GM12878 (cell line): ENCODE results near the gene SPDYE3. TPM values are rescaled to one million over a fixed set of nuclear protein-coding genes. Genes with fewer than 3 reads are reported as not detected.
"Not testable (repeated sequence)": the region's sequence is repeated elsewhere in the genome, so short reads cannot be mapped to it uniquely, and the experiment has no call there.

Experiments used
- ATAC-seq: fragments of 200-7000 bp; cut with Tn5 transposase; 3 replicates; pipeline ENCODE4 v1.9.1; 2020; ENCODE audit warnings: mild to moderate bottlenecking, moderate library complexity
- BruUV-seq: library from RNA; stranded (reverse); fragments of 400-500 nt; replicated peaks from 2 replicates; lab custom pipeline; 2021; lab: Mats Ljungman, UMichigan
- CTCF ChIA-PET: fragments of 300-600 bp; sonication (Branson Sonifier 250); formaldehyde crosslinking; extraction: SDS; loops from one replicate; lab custom pipeline; 2021; ENCODE audit warnings: inconsistent platforms; lab: Yijun Ruan, JAX
- POLR2A ChIA-PET: fragments of 350-600 bp; formaldehyde crosslinking; extraction: SDS; loops from one replicate; lab custom pipeline; 2021; ENCODE audit warnings: inconsistent platforms; lab: Charles Lee
- RAD21 ChIA-PET: fragments of 300-600 bp; sonication (Branson Sonifier 250); formaldehyde crosslinking; loops from one replicate; lab custom pipeline; 2023; ENCODE audit warnings: antibody characterized with exemption; ENCODE audit not compliant: unreplicated experiment; lab: Charles Lee
- SMC1A ChIA-PET: fragments of 300-600 bp; sonication (Branson Sonifier 250); formaldehyde crosslinking; loops from one replicate; lab custom pipeline; 2023; ENCODE audit not compliant: unreplicated experiment, uncharacterized antibody; lab: Charles Lee
- DNase-seq: peaks from one replicate; pipeline ENCODE4 v3.0.0-alpha.2; 2011; ENCODE audit warnings: low read depth, low spot score
- FAIRE-seq: peaks from 3 replicates; lab custom pipeline; 2011; peaks lifted over from hg19 to GRCh38; lab: Jason Lieb, UNC
- H2AFZ ChIP-seq: 2 replicates; pipeline ENCODE4 v1.6.0; 2011; ENCODE audit warnings: low read depth, low read length, control low read depth; ENCODE audit not compliant: control insufficient read depth
- H3K27ac ChIP-seq: 2 replicates; pipeline ENCODE4 v1.5.1; 2011; ENCODE audit warnings: control low read depth; ENCODE audit not compliant: control insufficient read depth, insufficient read depth
- H3K27me3 ChIP-seq, 2 experiments: replicated peaks in 1 of 2; 2 replicates each; pipeline versions ENCODE4 v1.6.0 to v1.6.1; 2011; ENCODE audit warnings: low read length in 1 of 2; ENCODE audit not compliant: control insufficient read depth in 2 of 2, insufficient read depth in 2 of 2
- H3K36me3 ChIP-seq, 2 experiments: 2 replicates each; pipeline ENCODE4 v1.5.1; 2011; ENCODE audit warnings: low read length in 1 of 2; ENCODE audit not compliant: control insufficient read depth in 2 of 2, insufficient read depth in 2 of 2
- H3K4me1 ChIP-seq: 2 replicates; pipeline ENCODE4 v1.6.1; 2011; ENCODE audit warnings: mild to moderate bottlenecking, low read length, moderate library complexity, mixed read lengths; ENCODE audit not compliant: control insufficient read depth, insufficient read depth
- H3K4me2 ChIP-seq: 2 replicates; pipeline ENCODE4 v1.6.0; 2011; ENCODE audit warnings: control low read depth; ENCODE audit not compliant: control insufficient read depth, insufficient read depth
- H3K4me3 ChIP-seq: fragments of 200-600 bp; sonication (generic); 2 replicates; pipeline ENCODE4 v1.5.1; 2016
- H3K79me2 ChIP-seq: 2 replicates; pipeline ENCODE4 v1.6.0; 2011; ENCODE audit warnings: low read length; ENCODE audit not compliant: control insufficient read depth, insufficient read depth
- H3K9ac ChIP-seq: 2 replicates; pipeline ENCODE4 v1.8.0; 2011; ENCODE audit warnings: low read length, control low read depth, mixed read lengths; ENCODE audit not compliant: control insufficient read depth, insufficient read depth
- H3K9me3 ChIP-seq: replicated peaks from 3 replicates; pipeline ENCODE4 v1.5.1; 2011; ENCODE audit warnings: mild to moderate bottlenecking, low read length; ENCODE audit not compliant: control insufficient read depth, insufficient read depth
- H4K20me1 ChIP-seq: 2 replicates; pipeline ENCODE4 v1.6.0; 2011; ENCODE audit not compliant: control insufficient read depth, insufficient read depth
- WGBS: methylation state at CpG from one replicate; pipeline ENCODE4 v1.1.6; 2016; ENCODE audit warnings: low lambda C conversion rate; ENCODE audit not compliant: insufficient replicate concordance, insufficient coverage; ENCODE audit errors: missing lambda C conversion rate; 5-methylcytosine and 5-hydroxymethylcytosine counted together
- in situ Hi-C: fragments of 300-500 bp; cut with MboI; formaldehyde crosslinking; loops from 9 replicates; pipeline ENCODE4 v1.14.3; 2018; ENCODE audit warnings: mixed read lengths
- intact Hi-C: fragments of 100-400 bp; cut with micrococcal nuclease; formaldehyde crosslinking; loops from one replicate; pipeline ENCODE4 v1.14.2; 2022; ENCODE audit not compliant: unreplicated experiment
- polyA plus RNA-seq, 11 experiments: library from polyadenylated mRNA; depleted of rRNA in 4 of 11; unstranded in 6 of 11; stranded (reverse) in 5 of 11; fragments of >200 nt; fragmentation: Nextera tagmentation in 4 of 11; fragmentation: Illumina TruSeq in 1 of 11; extraction: Ambion mirVana in 4 of 11; extraction: Trizol in 1 of 11; gene quantifications; 1 replicate in 1 of 11; 2 replicates in 10 of 11; pipeline versions ENCODE4 v1.2.1 to v1.2.3, GENCODE V29; 2011 to 2016; ENCODE audit warnings: inconsistent platforms in 2 of 11, missing spikeins in 2 of 11, low read depth in 1 of 11
- total RNA-seq, 4 experiments: library from RNA; depleted of rRNA in 3 of 4; stranded (reverse); fragments of >200 nt in 3 of 4; fragmentation: Illumina TruSeq in 1 of 4; extraction: Trizol in 1 of 4; gene quantifications; 2 replicates each; pipeline versions ENCODE4 v1.2.1 to v1.2.3, GENCODE V29; 2013 to 2021

The SPDYE3 gene
- total and polyA plus RNA-seq, 10 of the 15 experiments (the other 5 are each of a cell fraction or from before 2014, with no cell fraction given), result 0.03 to 9.4 (median 1.4) TPM; not detected in 4

DNA sequence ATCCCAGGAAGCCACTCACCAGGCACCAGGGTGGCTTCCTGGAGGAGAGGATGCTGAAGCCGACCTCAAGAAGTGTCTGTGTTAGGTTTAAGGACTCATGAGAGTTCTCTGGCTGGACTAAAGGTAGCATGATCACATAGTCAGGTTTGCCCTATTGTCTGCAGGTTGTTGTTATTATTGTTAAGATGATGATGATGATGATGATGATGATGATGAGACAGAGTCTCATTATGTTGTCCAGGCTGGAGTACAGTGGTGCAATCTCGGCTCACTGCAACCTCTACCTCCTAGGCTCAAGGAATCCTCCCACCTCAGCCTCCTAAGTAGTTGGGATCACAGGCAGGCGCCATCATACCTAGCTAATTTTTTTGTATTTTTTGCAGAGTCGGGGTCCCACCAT is 43.3 kb upstream of the SPDYE3 start:
- H3K27me3 ChIP-seq, SMC1A ChIA-PET, H3K4me1 ChIP-seq, in situ Hi-C loops, H3K27ac ChIP-seq, DNase-seq, H2AFZ ChIP-seq, RAD21 ChIA-PET, BruUV-seq, H3K79me2 ChIP-seq, H3K36me3 ChIP-seq, CTCF ChIA-PET, intact Hi-C loops, ATAC-seq, FAIRE-seq, H3K9me3 ChIP-seq, H3K4me3 ChIP-seq, H3K4me2 ChIP-seq, POLR2A ChIA-PET, H4K20me1 ChIP-seq, H3K9ac ChIP-seq: not testable (repeated sequence)
- WGBS, result 76% methylated on average over 4 of the region's 4 CpGs

- not testable (repeated sequence) for H3K36me3 ChIP-seq
- POLR2A ChIA-PET, result interaction anchor here (0.6 to 0.7 kb wide), 2 partner anchors 70 to 130 kb away, joined by 3 to 4 read pairs; no protein-coding TSS in a partner anchor
Measured at GRCh38 chr7:100264669-100265165, 42.8 kb upstream of the SPDYE3 start.

GRCh38 chr7:100265851-100266250 is 41.7 kb upstream of the SPDYE3 start:
- in situ Hi-C loops, intact Hi-C loops, H3K4me2 ChIP-seq, FAIRE-seq, DNase-seq, H3K9ac ChIP-seq, ATAC-seq, H3K4me3 ChIP-seq, H3K27ac ChIP-seq, RAD21 ChIA-PET, H3K9me3 ChIP-seq, H3K36me3 ChIP-seq, H3K79me2 ChIP-seq, POLR2A ChIA-PET, H3K27me3 ChIP-seq, H4K20me1 ChIP-seq, BruUV-seq, H3K4me1 ChIP-seq, SMC1A ChIA-PET, H2AFZ ChIP-seq: not testable (repeated sequence)
- 97% methylated on average over 5 of the region's 5 CpGs for WGBS
- CTCF ChIA-PET, result interaction anchor here (1.5 kb wide), 1 partner anchor 133 kb away, joined by 3 read pairs; no protein-coding TSS in a partner anchor

More at GRCh38 chr7:100264669-100265165, 42.8 kb upstream of the SPDYE3 start:
- H3K79me2 ChIP-seq, H3K4me2 ChIP-seq, H3K4me3 ChIP-seq, RAD21 ChIA-PET, ATAC-seq, BruUV-seq, H3K27ac ChIP-seq, CTCF ChIA-PET, intact Hi-C loops, H3K9me3 ChIP-seq, SMC1A ChIA-PET, H3K4me1 ChIP-seq, H3K27me3 ChIP-seq, H4K20me1 ChIP-seq, in situ Hi-C loops, DNase-seq, H2AFZ ChIP-seq, H3K9ac ChIP-seq, FAIRE-seq: not testable (repeated sequence)
- WGBS, result 95% methylated on average over 7 of the region's 7 CpGs
